Neural cell (in vitro differentiated cells): ENCODE results near the gene TXLNG.

Experiments
- EP300 ChIP-seq: fragments of 450-650 bp; conservative IDR thresholded peaks from 2 replicates; pipeline ENCODE4 v1.6.1; 2014; ENCODE audit warnings: antibody characterized with exemption, mild to moderate bottlenecking, moderate library complexity; ENCODE audit not compliant: poor library complexity, severe bottlenecking
- EZH2 ChIP-seq: fragments of 200-600, 300-800 bp; shearing (Covaris generic), sonication (generic); IDR thresholded peaks from 2 replicates; pipeline ENCODE4 v1.6.1; 2014; ENCODE audit warnings: antibody characterized with exemption, low read length, borderline replicate concordance, mild to moderate bottlenecking; ENCODE audit not compliant: insufficient read depth, poor library complexity, severe bottlenecking
- MXI1 ChIP-seq: fragments of 450-650 bp; conservative IDR thresholded peaks from 2 replicates; pipeline ENCODE4 v1.6.1; 2014; ENCODE audit warnings: antibody characterized with exemption, mild to moderate bottlenecking; ENCODE audit not compliant: poor library complexity, severe bottlenecking
- POLR2AphosphoS5 ChIP-seq: IDR thresholded peaks from 2 replicates; pipeline ENCODE4 v1.6.1; 2012
- RAD21 ChIP-seq: fragments of 450-650 bp; conservative IDR thresholded peaks from 2 replicates; pipeline ENCODE4 v1.6.1; 2014; ENCODE audit warnings: antibody characterized with exemption, mild to moderate bottlenecking, moderate library complexity
- TF ChIP-seq, protein P1 (sequence below): fragments of 450-650 bp; IDR thresholded peaks from 2 replicates; pipeline ENCODE4 v1.5.1; 2014; ENCODE audit warnings: antibody characterized with exemption, mild to moderate bottlenecking, moderate library complexity; ENCODE audit not compliant: poor library complexity, severe bottlenecking
- TF ChIP-seq, protein P2 (sequence below): IDR thresholded peaks from 2 replicates; pipeline ENCODE4 v1.6.1; 2012; ENCODE audit warnings: borderline replicate concordance

GRCh38 chrX:16807976-16808542 lies 21.8 kb downstream of the TXLNG start:
- TF ChIP-seq, protein P1, sequence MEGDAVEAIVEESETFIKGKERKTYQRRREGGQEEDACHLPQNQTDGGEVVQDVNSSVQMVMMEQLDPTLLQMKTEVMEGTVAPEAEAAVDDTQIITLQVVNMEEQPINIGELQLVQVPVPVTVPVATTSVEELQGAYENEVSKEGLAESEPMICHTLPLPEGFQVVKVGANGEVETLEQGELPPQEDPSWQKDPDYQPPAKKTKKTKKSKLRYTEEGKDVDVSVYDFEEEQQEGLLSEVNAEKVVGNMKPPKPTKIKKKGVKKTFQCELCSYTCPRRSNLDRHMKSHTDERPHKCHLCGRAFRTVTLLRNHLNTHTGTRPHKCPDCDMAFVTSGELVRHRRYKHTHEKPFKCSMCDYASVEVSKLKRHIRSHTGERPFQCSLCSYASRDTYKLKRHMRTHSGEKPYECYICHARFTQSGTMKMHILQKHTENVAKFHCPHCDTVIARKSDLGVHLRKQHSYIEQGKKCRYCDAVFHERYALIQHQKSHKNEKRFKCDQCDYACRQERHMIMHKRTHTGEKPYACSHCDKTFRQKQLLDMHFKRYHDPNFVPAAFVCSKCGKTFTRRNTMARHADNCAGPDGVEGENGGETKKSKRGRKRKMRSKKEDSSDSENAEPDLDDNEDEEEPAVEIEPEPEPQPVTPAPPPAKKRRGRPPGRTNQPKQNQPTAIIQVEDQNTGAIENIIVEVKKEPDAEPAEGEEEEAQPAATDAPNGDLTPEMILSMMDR = no peak
- no peak for TF ChIP-seq POLR2AphosphoS5
- no peak for TF ChIP-seq EZH2
- no peak for TF ChIP-seq EP300
- TF ChIP-seq, protein P2, sequence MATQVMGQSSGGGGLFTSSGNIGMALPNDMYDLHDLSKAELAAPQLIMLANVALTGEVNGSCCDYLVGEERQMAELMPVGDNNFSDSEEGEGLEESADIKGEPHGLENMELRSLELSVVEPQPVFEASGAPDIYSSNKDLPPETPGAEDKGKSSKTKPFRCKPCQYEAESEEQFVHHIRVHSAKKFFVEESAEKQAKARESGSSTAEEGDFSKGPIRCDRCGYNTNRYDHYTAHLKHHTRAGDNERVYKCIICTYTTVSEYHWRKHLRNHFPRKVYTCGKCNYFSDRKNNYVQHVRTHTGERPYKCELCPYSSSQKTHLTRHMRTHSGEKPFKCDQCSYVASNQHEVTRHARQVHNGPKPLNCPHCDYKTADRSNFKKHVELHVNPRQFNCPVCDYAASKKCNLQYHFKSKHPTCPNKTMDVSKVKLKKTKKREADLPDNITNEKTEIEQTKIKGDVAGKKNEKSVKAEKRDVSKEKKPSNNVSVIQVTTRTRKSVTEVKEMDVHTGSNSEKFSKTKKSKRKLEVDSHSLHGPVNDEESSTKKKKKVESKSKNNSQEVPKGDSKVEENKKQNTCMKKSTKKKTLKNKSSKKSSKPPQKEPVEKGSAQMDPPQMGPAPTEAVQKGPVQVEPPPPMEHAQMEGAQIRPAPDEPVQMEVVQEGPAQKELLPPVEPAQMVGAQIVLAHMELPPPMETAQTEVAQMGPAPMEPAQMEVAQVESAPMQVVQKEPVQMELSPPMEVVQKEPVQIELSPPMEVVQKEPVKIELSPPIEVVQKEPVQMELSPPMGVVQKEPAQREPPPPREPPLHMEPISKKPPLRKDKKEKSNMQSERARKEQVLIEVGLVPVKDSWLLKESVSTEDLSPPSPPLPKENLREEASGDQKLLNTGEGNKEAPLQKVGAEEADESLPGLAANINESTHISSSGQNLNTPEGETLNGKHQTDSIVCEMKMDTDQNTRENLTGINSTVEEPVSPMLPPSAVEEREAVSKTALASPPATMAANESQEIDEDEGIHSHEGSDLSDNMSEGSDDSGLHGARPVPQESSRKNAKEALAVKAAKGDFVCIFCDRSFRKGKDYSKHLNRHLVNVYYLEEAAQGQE = no peak
- no peak for TF ChIP-seq MXI1
- TF ChIP-seq RAD21 = no peak
